HG03025 (cell line): ENCODE results near the gene UBL7.

Source experiments
- ATAC-seq: cut with Tn5 transposase; IDR thresholded peaks from one replicate; pipeline ENCODE4 v1.9.1; 2021; ENCODE audit warnings: mild to moderate bottlenecking, moderate library complexity; ENCODE audit not compliant: unreplicated experiment, low FRiP score

UBL7 gene

DNA sequence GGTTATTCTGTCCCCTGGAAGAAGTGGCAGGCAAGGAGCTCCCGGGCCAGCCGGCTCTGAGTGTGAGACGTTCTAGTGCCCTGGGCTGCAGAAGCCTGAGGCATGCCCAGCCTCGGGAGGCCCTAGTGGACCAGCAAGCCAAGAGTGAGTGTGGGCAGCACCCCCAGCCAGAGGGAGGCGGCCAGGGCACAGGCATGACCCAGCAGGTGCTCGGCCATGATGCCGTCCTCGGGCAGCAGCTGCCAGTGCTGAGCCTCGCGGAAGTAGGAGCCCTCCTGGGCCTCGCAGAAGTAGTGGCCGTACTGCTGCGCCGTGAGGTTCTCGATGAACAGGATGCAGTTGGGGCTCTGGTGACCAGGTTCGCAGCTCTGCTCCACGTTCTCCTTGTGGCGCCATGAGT lies 50.5 kb downstream of the UBL7 start:
- no peak for ATAC-seq

DNA sequence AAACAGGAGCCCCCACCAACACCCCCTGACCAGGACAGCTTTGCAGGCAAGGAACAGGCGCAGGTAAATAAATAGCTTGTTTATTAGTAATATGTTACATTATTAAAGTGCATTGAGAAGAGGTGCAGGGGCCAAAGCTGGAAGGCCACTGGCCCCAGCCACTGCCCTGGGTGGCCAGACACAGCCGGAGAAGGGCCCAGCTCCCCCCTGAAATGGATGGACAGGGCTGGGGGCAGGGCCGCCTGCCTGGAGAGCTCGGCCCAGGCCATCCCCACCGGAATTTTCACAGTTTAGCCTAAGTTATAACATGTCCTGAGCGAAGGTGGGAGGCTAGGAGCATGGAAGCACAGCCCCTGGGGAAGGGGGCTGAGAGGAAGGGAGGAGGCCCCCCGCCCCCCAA lies 51.7 kb downstream of the UBL7 start:
- ATAC-seq, result no peak

- no peak for ATAC-seq
These were observed 52.1 kb downstream of the UBL7 start for GRCh38 chr15:74408815-74409214.

DNA sequence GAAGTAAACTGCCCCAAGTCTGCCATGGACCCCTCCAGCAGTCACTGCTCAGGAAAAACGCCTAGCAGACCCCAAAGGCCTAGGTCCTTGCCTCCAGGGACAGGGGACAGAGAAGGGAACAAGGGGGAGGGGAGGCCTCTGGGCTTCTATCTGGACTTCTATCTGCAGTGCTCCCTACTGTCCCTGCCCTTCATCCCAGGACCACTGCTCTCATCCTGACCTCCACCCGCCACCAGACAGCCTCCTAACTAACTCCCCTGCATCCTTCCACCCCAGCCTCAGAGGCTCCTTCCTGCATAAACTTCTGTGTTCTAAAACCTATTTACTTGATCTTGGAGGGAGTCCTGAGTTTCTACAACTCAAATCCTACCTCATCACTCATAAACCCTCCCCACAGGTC lies 52.6 kb downstream of the UBL7 start:
- ATAC-seq, result no peak

DNA sequence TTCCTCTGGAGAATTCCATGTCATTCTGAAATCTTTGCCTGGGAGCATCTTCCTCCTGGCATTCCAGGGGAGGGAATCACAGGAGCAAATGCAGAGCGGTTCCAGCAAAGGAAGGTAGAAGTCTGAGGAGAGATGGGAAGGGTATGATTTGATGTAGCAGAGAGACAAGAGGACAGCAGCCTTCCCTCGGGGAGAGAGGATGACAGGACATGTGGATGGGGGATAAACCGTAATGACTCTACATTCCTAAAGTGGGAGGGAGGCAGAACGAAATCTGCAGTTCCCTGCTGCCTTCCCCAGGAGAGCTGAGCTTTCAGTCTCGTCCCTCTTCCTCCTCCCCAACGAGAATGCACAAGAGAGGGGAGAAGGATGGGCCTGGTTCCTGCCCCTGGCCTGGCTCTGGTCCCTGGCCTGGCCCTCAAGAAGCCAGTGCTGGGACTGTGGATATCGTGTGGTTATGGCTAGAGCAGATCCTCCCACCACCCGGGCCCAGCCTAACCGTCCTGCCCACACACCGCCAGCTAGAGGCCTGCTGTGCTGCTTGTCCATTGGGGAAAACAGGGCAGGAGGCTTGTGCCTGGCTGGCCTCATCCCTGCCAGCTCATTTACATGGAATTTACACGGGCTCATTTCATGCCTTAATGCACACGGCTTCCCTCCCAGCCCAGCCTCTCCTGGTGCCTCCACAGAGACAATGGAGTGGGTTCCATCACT lies 53.8 kb downstream of the UBL7 start:
- ATAC-seq, result no peak

DNA sequence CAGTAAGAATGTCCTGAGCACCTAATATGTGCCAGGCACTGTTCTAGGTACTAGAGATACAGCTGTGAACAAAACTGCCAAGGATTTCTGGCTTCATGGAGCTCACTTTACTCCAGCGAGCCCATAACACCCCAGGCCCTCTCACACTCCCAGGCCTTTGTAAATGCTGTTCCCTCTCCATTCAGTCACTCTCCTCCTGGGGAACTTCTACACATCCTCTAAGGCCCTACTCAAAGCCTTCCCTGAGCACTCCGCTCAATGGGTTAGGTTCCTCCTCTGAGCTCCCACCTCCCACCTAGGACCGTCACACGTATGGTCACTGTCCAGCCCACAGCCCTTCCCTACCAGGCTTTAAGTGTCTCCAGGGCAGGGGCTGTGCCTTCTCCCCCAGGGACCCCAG lies 54.4 kb downstream of the UBL7 start:
- ATAC-seq, result no peak

GRCh38 chr15:74405823-74406222 lies 55.1 kb downstream of the UBL7 start:
- no peak for ATAC-seq

DNA sequence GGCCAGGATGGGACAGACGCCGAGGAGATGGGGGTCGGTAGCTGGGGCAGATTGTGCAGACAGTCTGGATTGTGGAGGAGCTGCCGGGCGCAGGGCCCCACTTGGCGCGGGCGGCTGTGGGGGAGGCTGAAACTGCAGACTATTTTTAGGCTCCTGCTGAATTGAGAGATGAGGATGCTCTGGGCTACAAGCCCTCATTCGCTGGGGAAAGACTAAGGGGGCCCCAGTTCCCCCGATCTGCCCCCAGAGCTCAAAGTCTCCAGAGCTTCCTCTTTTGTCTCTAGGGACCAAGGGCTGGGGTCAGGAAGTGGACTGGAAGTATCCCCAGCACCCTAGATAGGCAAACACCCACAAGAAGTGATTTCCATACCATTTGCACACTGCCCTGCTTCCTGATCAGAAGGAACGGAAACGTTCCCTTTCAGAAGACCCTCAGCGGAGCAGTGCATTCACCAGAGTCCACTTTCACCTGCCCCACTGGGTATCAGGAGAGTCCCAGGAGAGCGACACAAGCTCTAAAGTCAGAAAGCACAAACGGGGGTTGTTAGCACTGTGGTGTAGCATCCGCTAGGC lies 56.9 kb downstream of the UBL7 start:
- no peak for ATAC-seq

DNA sequence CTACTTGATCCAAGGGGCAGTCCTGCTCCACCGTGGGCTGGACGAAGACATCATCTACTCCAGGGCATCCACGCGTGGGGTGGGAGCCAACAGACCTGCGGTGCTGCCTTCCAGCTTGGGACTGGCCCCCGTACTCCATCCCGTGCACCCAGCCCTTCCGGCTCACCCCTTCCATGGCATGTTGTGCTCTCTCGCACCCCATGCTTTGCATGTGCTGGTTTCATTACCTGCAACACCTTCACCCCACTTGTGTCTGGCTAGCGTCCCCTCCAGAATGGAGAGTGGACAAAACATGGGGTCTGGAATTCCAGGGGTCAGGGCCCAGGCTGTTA lies 57.4 kb downstream of the UBL7 start:
- no peak for ATAC-seq

- ATAC-seq, result no peak
These were observed 57.9 kb downstream of the UBL7 start for GRCh38 chr15:74402873-74403587.

DNA sequence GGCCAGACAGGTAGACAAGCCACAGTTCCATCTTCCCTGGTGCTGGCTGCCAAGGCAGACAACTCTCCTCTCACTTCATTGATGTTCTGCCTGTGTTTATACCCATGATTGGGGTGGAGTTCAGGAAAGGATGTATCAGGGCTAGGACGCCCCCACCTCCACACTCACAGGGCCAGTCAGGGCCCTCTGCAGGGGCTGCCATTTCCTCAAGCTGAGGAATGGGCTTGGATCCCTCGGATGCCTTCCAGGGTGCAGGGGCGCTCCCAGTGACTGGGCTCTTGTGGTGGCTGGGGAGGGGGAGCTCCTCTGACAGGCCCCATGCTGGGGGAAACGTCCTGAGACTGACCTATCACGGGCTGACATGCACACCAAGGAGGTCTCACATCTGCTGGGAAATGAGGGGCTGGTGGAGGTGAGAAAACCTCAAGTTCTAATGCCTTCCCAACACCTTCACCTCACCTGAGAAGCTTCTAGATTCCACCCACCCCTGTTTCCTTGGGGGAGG lies 58.6 kb downstream of the UBL7 start:
- ATAC-seq, result no peak

DNA sequence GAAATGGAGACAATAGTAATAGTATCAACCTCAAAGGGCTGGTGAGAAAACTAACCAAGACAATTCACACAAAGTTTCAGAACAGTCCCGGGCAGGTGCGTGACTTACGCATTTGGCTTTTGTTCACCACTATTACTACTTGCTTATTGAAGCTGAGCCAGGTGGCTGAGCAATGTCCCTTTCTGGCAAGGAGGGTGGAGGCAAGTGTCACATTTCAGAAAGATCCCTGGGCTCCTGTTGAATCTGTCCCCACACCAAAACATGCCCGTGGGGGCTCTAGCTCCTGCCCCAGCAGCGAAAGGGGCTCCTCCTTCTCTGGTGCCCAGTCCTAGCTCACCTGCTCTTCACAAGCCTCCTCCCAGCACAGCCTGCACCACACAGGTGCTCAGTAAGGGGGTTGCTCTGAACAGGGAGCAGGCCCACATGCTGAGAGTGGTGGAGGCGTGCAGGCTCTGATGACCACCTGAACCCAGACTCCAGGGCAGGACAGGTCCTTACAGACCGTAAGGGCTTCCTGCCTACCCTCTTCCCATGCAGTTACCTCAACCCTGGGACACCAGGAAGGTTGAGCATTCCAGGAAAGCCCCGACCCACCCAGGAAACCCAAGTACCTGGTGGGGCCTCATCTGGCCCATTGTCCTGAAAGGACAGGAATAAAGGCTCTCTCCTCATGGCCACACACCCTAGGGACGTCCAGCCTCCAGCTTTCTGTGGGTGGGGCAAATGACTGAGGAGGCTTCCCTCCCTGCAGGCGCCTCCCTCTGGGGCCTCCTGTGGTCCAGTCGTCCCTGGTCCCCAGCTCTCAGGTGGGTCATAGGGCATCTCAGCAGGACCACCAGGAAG lies 59.8 kb downstream of the UBL7 start:
- no peak for ATAC-seq

- no peak for ATAC-seq
These were observed 60.6 kb downstream of the UBL7 start for GRCh38 chr15:74400313-74400860.

GRCh38 chr15:74399511-74400312 lies 61.2 kb downstream of the UBL7 start:
- no peak for ATAC-seq

- no peak for ATAC-seq
These were observed 61.9 kb downstream of the UBL7 start for GRCh38 chr15:74399100-74399499.

- ATAC-seq, result no peak
These were observed 62.8 kb downstream of the UBL7 start for GRCh38 chr15:74398183-74398582.

DNA sequence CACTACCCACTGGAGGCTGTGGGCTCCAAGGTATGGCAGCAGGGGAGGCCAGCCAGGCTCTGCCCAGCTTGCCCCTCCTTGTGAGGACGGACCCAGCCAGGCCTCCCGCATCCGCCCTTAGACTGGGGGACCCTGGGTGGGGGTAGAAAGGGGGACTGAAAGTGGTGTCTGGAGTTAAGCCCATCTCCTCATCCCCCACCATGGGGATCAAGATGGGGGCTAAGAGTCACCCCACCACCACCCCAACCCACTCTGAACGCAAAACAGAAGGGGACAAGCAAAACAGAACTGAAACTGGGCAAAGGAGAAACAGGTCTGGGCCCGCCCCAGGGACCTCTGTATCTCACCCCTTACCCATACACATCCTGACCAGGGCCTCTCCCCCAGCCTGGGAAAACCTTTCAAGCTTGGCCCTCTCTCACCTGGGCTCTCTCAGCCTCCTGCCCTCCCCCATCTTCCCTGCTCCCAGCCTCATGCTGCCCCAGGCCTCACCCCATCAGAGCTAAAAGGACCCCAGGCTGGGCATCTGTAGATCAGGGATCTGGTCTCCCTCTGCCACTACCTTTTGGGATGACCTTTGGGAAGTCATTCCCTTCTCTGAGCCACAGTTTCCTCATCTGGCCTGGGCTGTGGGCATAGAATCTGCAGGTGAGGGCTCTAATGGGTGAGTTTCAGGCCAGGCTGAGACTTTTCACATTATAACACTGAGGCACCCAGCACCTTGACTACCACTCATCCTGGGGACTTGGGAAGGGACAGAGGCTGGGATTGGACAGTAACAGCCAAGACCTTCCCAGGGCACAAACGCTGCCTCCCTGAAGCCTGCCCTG lies 63.5 kb downstream of the UBL7 start:
- ATAC-seq, result no peak

- ATAC-seq, result no peak
These were observed 64.3 kb downstream of the UBL7 start for GRCh38 chr15:74396445-74397238.
